ENCODE results near the gene CCZ1. TPM values are rescaled to one million over a fixed set of nuclear protein-coding genes. Genes with fewer than 3 reads are reported as not detected.
A peak's percentile ranks its signal among the peaks of the same experiment; 100 is the strongest.
"Not testable (repeated sequence)": the region's sequence is repeated elsewhere in the genome, so short reads cannot be mapped to it uniquely, and the experiment has no call there.

The CCZ1 gene
- total RNA-seq, 1 donor from 2014 or later, result 23.0 TPM

DNA sequence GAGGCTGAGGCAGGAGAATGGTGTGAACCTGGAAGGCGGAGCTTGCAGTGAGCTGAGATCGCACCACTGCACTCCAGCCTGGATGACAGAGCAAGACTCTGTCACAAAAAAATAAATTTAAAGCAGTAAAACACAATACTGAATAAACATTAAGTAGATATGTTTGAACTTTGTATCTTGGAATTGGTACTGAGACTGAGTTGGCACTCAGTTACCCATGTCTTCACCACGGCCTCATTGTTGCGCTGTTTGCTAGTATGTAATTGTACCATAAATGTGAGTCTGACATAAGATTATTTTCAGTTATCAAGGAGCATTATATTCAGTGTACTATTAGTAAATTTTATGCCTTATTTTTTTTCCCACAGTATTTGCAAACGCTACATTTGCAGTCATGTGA lies 6.2 kb downstream of the CCZ1 start:
- ATAC-seq; DNase-seq (ENCODE audit: low spot score): not testable (repeated sequence)

GRCh38 chr7:5908835-5909234 lies 10.3 kb downstream of the CCZ1 start:
- ATAC-seq, result not testable (repeated sequence)

GRCh38 chr7:5916529-5916928 lies 18.0 kb downstream of the CCZ1 start:
- ATAC-seq; DNase-seq (ENCODE audit: low spot score): not testable (repeated sequence)

More at GRCh38 chr7:5908835-5909234, 10.3 kb downstream of the CCZ1 start:
- not testable (repeated sequence) for DNase-seq (ENCODE audit: low spot score)

- ATAC-seq; DNase-seq (ENCODE audit: low spot score): not testable (repeated sequence)
Observed at GRCh38 chr7:5924180-5924579, 25.6 kb downstream of the CCZ1 start.

DNA sequence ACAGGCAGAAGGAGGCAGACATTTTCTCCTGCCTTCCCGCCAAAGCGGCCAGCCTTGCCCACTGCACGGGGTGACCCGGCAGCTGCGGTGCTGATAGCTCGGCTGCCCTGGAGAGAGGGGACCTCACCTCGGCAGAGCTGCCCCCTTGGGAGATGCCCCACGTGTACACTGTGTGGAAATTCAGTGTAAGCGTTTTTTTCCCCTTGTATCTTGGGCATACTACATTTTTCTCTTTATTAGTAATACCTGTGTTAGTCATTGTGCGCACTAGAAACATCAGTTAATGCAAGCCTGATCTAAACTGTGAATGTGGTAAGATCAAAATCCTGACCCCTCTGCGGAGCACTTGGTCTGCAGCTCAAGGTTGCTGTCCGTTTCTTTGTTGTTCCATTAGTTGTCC lies 26.1 kb downstream of the CCZ1 start:
- ATAC-seq; DNase-seq (ENCODE audit: low spot score): not testable (repeated sequence)

- DNase-seq (ENCODE audit: low spot score), result not testable (repeated sequence)
- peak; percentile 68 for ATAC-seq
Observed at GRCh38 chr7:5926263-5926870, 27.8 kb downstream of the CCZ1 start.

DNA sequence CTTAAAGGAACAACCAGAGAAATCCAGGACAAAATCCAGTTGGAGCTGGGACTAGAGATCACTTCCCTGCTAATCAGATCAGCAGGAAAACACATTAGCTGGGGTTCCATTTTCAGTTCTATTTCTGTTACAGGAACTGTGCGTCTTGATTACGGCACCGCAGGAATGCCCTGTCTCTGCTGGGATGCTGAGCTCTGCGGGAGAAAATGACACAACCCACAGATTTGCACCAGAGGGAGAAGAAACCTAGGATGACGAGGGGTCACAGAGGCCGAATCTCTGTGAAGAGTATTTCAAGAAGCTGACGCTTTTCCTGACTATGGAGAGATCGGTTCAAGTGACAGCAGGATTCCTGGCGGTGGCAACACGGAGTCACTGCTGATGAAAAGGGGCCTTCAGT lies 31.8 kb downstream of the CCZ1 start:
- not testable (repeated sequence) for DNase-seq (ENCODE audit: low spot score)
- ATAC-seq, result peak; percentile 19

DNA sequence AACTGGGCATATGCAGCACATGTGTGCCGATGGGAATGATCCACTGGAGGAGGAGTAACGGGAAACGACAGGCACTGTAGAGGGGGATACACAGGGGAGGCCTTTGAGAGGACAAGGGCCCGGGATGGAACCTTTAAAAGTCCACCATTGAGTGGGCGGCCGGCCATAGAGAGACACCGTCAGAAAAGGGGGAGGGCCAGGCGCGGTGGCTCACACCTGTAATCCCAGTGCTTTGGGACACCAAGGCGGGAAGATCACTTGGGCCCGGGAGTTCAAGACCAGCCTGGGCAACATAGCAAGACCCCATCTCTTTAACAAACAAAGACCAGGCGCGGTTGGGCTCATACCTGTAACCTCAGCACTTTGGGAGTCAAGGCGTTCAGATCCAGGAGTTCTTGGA lies 32.7 kb downstream of the CCZ1 start:
- not testable (repeated sequence) for DNase-seq (ENCODE audit: low spot score); ATAC-seq

- not testable (repeated sequence) for DNase-seq (ENCODE audit: low spot score)
- peak; percentile 83 for ATAC-seq
Observed at GRCh38 chr7:5931905-5932644, 33.5 kb downstream of the CCZ1 start.

DNA sequence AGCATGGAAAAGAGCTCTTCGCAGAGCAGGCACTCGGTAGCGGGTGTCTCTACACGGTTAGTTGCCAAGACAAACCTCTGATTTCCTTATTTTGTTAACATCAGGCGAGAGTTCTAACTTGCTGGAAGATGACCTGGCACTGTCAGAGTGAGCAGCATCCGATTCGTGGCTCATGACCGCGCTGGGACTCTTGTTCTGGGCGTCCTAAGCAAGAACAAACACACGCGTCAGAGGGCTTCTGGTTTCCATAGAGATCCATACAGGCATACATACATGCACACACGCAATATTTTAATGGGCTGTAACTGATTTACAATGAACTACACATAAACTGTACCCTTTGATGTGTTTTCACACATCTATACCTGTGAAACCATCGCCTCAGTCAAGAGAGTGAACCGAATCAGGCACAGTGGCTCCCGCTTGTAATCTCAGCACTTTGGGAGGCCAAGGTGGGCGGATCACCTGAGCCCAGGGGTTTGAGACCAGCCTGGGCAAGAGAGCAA lies 36.5 kb downstream of the CCZ1 start:
- not testable (repeated sequence) for DNase-seq (ENCODE audit: low spot score); ATAC-seq

DNA sequence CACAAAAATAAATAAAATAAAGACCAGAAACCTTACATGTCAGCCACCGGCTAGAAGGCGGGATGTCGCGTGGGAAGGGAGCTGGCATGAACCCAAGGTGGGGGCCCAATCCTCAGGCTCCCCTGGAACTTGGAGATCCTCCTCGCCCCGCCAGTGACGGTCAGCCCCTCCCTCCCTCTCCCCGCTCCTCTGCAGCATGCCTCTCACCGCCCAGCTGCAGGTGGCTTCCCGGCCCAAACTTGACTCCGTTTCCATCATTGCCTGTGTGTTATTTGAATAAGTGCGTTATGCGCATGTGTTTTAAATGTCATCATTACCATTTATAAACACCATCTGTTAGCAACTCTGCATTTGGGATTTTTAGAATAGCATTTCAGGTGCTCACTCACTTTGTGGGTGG lies 64.7 kb downstream of the CCZ1 start:
- DNase-seq (ENCODE audit: low spot score); ATAC-seq: not testable (repeated sequence)

DNA sequence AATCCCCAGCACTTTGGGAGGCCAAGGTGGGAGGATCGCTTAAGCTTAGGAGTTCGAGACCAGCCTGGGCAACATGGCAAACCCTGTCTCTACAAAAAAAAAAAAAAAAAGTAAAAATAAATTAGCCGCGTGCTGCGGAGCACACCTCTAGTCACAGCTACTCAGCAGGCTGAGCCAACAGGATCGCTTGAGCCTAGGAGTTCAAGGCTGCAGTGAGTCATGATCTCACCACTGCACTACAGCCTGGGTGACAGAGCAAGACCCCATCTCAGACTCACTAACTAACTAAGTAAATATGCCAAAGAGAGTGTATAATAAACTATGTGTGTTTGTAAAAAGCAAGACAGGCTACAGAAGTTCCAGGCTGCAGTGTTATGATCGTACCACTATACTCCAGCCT lies 65.3 kb downstream of the CCZ1 start:
- not testable (repeated sequence) for DNase-seq (ENCODE audit: low spot score); ATAC-seq

- ATAC-seq, result peak; percentile 60
- DNase-seq (ENCODE audit: low spot score), result not testable (repeated sequence)
Observed at GRCh38 chr7:5970347-5970911, 71.9 kb downstream of the CCZ1 start, which contains the start of gene RSPH10B. Gene RSPH10B, minus strand, starts transcription at chr7:5970689. Its CDS starts 3,573 bp downstream, at chr7:5967116.

- not testable (repeated sequence) for DNase-seq (ENCODE audit: low spot score); ATAC-seq
Observed at GRCh38 chr7:5973580-5973979, 75.0 kb downstream of the CCZ1 start.

Other genes starting within 250 kb of the CCZ1 start
- gene RNF216, start 117.1 kb upstream of the CCZ1 start, total RNA-seq, result 10.6 TPM
- gene OCM, start 17.9 kb upstream of the CCZ1 start, total RNA-seq, result 0.28 TPM
- gene RSPH10B, start 72.0 kb downstream of the CCZ1 start, total RNA-seq, result 0.13 TPM
- 4.4 TPM for gene PMS2, start 110.3 kb downstream of the CCZ1 start, total RNA-seq
- 22.9 TPM for gene AIMP2, start 110.5 kb downstream of the CCZ1 start, total RNA-seq
- not detected for gene ANKRD61, start 132.6 kb downstream of the CCZ1 start, total RNA-seq
- gene EIF2AK1, start 160.4 kb downstream of the CCZ1 start, total RNA-seq, result 69.9 TPM
- gene USP42, start 206.2 kb downstream of the CCZ1 start, total RNA-seq, result 4.2 TPM